Activated B cell treated with CpG ODN at 0.5 μM for 24 hours (primary cell): ENCODE results near the gene GPR137C. TPM values are rescaled to one million over a fixed set of nuclear protein-coding genes. Genes with fewer than 3 reads are reported as not detected.
A peak's percentile ranks its signal among the peaks of the same experiment; 100 is the strongest.

Source experiments
- ATAC-seq: fragments of 200-7000 bp; cut with Tn5 transposase; one replicate; pipeline ENCODE4 v1.10.0; 2021; ENCODE audit warnings: low read depth, mild to moderate bottlenecking, moderate library complexity
- CTCF ChIA-PET: fragments of 350-600 bp; sonication (Branson Sonifier 250); formaldehyde crosslinking; loops from one replicate; lab custom pipeline; 2021; ENCODE audit warnings: antibody characterized with exemption; lab: Charles Lee
- POLR2A ChIA-PET: fragments of 350-600 bp; sonication (Branson Sonifier 250); formaldehyde crosslinking; loops from one replicate; lab custom pipeline; 2021; ENCODE audit warnings: antibody characterized with exemption; lab: Charles Lee
- DNase-seq: peaks from one replicate; pipeline ENCODE4 v3.0.0; 2022
- H3K27ac Mint-ChIP-seq: one replicate; pipeline ENCODE4 v1.8.0; 2020; ENCODE audit warnings: mixed read lengths
- H3K27me3 Mint-ChIP-seq: one replicate; pipeline ENCODE4 v1.8.0; 2021; ENCODE audit warnings: mixed read lengths
- H3K36me3 Mint-ChIP-seq: one replicate; pipeline ENCODE4 v1.8.0; 2021; ENCODE audit warnings: low read depth, mixed read lengths
- H3K4me1 Mint-ChIP-seq: one replicate; pipeline ENCODE4 v1.8.0; 2021; ENCODE audit warnings: mixed read lengths
- H3K4me3 Mint-ChIP-seq: one replicate; pipeline ENCODE4 v1.8.0; 2020; ENCODE audit warnings: mild to moderate bottlenecking, mixed read lengths
- H3K9me3 Mint-ChIP-seq: one replicate; pipeline ENCODE4 v1.8.0; 2020; ENCODE audit warnings: mixed read lengths
- intact Hi-C: fragments of 100-400 bp; cut with micrococcal nuclease; formaldehyde crosslinking; loops from one replicate; pipeline ENCODE4 v1.15.1; 2024
- total RNA-seq: library from RNA; stranded (reverse); gene quantifications from 2 replicates; pipeline ENCODE4 v1.2.3, GENCODE V29; 2022
- TF ChIP-seq, protein P1 (sequence below): fragments of 200-600 bp; IDR thresholded peaks from one replicate; pipeline ENCODE4 v1.8.0; 2022; ENCODE audit warnings: antibody characterized with exemption, mild to moderate bottlenecking

GPR137C gene
- total RNA-seq, 1 donor from 2014 or later: 0.16 TPM

DNA sequence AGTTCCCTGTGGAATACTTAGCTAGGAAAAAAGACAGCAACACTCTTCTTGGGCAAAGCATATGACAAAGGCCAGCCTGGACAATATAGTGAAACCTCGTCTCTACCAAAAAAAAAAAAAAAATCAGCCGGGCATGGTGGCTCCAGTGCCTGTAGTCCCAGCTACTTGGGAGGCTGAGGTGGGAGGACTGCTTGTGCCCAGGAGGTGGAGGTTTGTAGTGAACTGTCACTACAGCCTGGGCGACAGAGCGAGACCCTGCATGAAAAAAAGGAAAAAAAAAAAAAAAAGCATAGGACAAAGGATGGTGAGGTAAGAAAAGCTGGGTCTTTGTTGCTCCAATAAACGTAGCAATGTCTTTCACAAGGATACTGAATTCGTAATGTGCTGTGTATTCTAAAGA lies 1.4 kb upstream of the GPR137C start:
- Mint-ChIP-seq H3K4me1 (peaks cover 17% of the 10 kb centered on the region), H3K36me3 (no peaks in the 10 kb centered on the region), H3K4me3 (peak overlapping the region; percentile 89), H3K27me3 (peaks cover 2% of the 10 kb centered on the region), H3K9me3 (no peaks in the 10 kb centered on the region), H3K27ac (no peak overlapping the region)
- no peak for ATAC-seq
- CTCF ChIA-PET: no interaction called here
- TF ChIP-seq, protein P1, sequence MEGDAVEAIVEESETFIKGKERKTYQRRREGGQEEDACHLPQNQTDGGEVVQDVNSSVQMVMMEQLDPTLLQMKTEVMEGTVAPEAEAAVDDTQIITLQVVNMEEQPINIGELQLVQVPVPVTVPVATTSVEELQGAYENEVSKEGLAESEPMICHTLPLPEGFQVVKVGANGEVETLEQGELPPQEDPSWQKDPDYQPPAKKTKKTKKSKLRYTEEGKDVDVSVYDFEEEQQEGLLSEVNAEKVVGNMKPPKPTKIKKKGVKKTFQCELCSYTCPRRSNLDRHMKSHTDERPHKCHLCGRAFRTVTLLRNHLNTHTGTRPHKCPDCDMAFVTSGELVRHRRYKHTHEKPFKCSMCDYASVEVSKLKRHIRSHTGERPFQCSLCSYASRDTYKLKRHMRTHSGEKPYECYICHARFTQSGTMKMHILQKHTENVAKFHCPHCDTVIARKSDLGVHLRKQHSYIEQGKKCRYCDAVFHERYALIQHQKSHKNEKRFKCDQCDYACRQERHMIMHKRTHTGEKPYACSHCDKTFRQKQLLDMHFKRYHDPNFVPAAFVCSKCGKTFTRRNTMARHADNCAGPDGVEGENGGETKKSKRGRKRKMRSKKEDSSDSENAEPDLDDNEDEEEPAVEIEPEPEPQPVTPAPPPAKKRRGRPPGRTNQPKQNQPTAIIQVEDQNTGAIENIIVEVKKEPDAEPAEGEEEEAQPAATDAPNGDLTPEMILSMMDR: no peak
- no peak for DNase-seq
- POLR2A ChIA-PET: interaction anchor here (0.7 to 1.1 kb wide), 2 partner anchors 12 to 1296 kb away, joined by 4 read pairs; no protein-coding TSS in a partner anchor
- intact Hi-C loops: loop anchor here (5.0 to 10.0 kb wide), 7 partner anchors 239 to 1934 kb away; partner anchors contain the start of genes GMFB, PTGER2 and TMX1

DNA sequence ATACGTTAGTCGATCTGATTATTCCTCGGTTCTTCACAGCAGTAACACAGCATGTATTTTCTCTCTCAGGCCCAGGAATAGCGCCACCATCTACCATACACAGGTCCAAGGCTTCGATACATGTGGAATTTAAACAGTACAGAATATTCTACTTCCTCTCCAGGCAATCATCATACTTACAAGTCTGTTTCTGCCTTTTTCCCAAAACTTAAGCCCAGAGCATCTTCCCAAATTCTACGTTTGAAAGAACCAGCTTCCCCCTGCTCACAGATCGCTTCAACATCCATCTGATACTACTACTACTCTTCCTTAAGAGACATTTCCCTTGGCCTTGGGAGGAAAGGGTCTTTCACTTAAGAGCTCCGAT lies 957 bp upstream of the GPR137C start:
- peaks cover 2% of the 10 kb centered on the region for H3K27me3 Mint-ChIP-seq
- H3K27ac Mint-ChIP-seq: peak overlapping the region; percentile 77
- no peaks in the 10 kb centered on the region for H3K36me3 Mint-ChIP-seq
- intact Hi-C loops: loop anchor here (1.0 to 10.0 kb wide), 16 partner anchors 156 to 1933 kb away; partner anchors contain the start of genes DDHD1, FRMD6, GMFB and GNPNAT1
- CTCF ChIA-PET: interaction anchor here (0.8 to 1.1 kb wide), 2 partner anchors 81 to 252 kb away, joined by 3 read pairs; no protein-coding TSS in a partner anchor
- no peak for DNase-seq
- peaks cover 17% of the 10 kb centered on the region for H3K4me1 Mint-ChIP-seq
- no peak for ATAC-seq
- H3K4me3 Mint-ChIP-seq: peak overlapping the region; percentile 89
- TF ChIP-seq, protein P1: no peak
- no peaks in the 10 kb centered on the region for H3K9me3 Mint-ChIP-seq
- POLR2A ChIA-PET: interaction anchor here (0.6 to 1.1 kb wide), 5 partner anchors 11 to 1296 kb away, joined by 3 to 8 read pairs (median 4); partner anchors contain the start of gene DDHD1

DNA sequence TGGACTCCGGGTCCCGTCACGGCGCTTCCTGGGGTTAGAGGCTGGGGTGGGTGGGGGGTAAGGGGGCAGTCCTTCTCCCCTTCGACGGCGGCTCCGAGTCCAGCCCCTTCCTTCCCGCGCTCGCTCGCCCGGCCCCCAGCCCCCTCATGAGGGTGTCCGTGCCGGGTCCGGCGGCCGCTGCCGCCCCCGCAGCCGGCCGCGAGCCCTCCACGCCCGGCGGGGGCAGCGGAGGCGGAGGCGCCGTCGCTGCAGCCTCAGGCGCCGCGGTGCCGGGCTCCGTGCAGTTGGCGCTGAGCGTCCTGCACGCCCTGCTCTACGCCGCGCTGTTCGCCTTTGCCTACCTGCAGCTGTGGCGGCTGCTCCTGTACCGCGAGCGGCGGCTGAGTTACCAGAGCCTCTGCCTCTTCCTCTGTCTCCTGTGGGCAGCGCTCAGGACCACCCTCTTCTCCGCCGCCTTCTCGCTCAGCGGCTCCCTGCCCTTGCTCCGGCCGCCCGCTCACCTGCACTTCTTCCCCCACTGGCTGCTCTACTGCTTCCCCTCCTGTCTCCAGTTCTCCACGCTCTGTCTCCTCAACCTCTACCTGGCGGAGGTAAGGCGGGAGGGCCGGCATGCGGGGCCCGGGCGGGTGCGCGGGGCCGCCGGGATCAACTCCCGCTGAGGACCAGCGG lies 500 bp downstream of the GPR137C start:
- H3K4me1 Mint-ChIP-seq: peaks cover 17% of the 10 kb centered on the region
- H3K27ac Mint-ChIP-seq: no peak overlapping the region
- H3K9me3 Mint-ChIP-seq: no peaks in the 10 kb centered on the region
- peak overlapping the region; percentile 91 for H3K4me3 Mint-ChIP-seq
- intact Hi-C loops: loop anchor here (5.0 to 10.0 kb wide), 7 partner anchors 241 to 1932 kb away; partner anchors contain the start of genes GMFB, PTGER2 and TMX1
- POLR2A ChIA-PET: interaction anchor here (0.6 to 1.2 kb wide), 6 partner anchors 10 to 600 kb away, joined by 3 to 8 read pairs (median 3); partner anchors contain the start of genes DDHD1, GNPNAT1 and STYX
- CTCF ChIA-PET: interaction anchor here (1.1 kb wide), 1 partner anchor 253 kb away, joined by 3 read pairs; no protein-coding TSS in a partner anchor
- DNase-seq (no peak), ATAC-seq (peak; percentile 5)
- H3K27me3 Mint-ChIP-seq: peaks cover 2% of the 10 kb centered on the region
- no peaks in the 10 kb centered on the region for H3K36me3 Mint-ChIP-seq
- TF ChIP-seq, protein P1: no peak

DNA sequence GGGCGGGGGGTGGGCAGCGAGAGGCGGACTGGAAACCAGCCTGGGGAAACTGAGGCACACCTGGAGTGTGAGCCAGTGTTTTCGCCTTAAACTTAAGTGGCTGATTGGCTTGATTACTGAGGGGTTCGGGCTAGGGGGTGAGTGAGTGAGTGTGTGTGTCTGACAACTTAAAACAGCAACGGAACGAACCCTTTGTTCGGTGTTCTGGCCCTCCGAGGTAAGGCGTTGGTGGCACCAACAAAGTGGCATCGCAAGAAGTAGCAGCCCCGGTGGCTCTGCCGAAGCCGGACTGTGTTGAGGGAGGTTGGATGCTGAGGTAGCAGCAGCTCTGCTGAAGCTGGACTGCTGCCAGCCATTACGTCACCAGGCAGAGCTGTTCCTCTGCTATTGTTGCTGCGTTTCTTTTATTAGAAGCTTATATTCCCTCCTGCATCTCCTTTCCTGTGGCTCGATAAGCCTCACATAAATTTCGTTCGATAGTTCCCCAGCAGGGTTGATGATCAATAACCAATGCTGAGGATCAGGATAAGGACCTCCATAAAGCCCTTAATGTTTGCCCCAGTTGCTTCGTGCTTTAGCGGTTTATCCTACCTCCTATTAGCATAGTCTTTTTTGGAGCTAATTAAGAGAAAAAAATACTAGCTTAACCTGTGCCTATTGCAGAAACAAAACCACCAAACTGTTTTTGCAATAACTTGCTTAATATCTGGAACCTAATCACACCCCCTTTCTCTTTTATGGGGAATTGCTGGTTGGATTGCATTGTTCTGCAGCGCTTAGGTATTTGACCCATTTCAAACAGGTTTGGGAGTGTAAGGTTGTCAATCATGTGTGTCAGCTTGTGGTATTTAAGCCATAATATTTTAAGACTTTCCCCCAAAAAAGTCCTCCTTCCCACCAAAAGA lies 1.3 kb downstream of the GPR137C start:
- TF ChIP-seq, protein P1: no peak
- DNase-seq (peak; percentile 53), ATAC-seq (no peak)
- H3K27me3 Mint-ChIP-seq: peaks cover 2% of the 10 kb centered on the region
- H3K36me3 Mint-ChIP-seq: no peaks in the 10 kb centered on the region
- intact Hi-C loops: loop anchor here (5.0 to 10.0 kb wide), 7 partner anchors 242 to 1931 kb away; partner anchors contain the start of genes GMFB, PTGER2 and TMX1
- H3K27ac Mint-ChIP-seq: peak overlapping the region; percentile 80
- H3K4me3 Mint-ChIP-seq: peak overlapping the region; percentile 91
- peaks cover 17% of the 10 kb centered on the region for H3K4me1 Mint-ChIP-seq
- POLR2A ChIA-PET: interaction anchor here (0.8 kb wide), 1 partner anchor 153 kb away, joined by 3 read pairs; the partner anchor contains the start of gene PSMC6
- peaks cover 2% of the 10 kb centered on the region for H3K9me3 Mint-ChIP-seq
- CTCF ChIA-PET: no interaction called here
